Mucosa of rectum (tissue), 2 donors: ENCODE measurements around the gene RSU1.
"Not testable (repeated sequence)": the region's sequence is repeated elsewhere in the genome, so short reads cannot be mapped to it uniquely, and the experiment has no call there.

Experiments
- H3K27ac ChIP-seq, 2 donors: one replicate each; pipeline ENCODE4 v1.7.0; 2013; ENCODE audit warnings: inconsistent platforms in 2 of 2, low read depth in 2 of 2, low read length in 2 of 2
- H3K27me3 ChIP-seq, 2 donors: one replicate each; pipeline ENCODE4 v1.7.0; 2013; ENCODE audit warnings: low read length in 2 of 2; ENCODE audit not compliant: control insufficient read depth in 2 of 2, insufficient read depth in 2 of 2
- H3K36me3 ChIP-seq, 2 donors: one replicate each; pipeline ENCODE4 v1.7.0; 2013; ENCODE audit warnings: low read length in 2 of 2; ENCODE audit not compliant: control insufficient read depth in 2 of 2, insufficient read depth in 2 of 2
- H3K4me1 ChIP-seq, 2 donors: one replicate each; pipeline ENCODE4 v1.7.0; 2013; ENCODE audit warnings: low read length in 2 of 2, mild to moderate bottlenecking in 1 of 2; ENCODE audit not compliant: control insufficient read depth in 2 of 2, insufficient read depth in 2 of 2
- H3K4me3 ChIP-seq, 2 donors: one replicate each; pipeline ENCODE4 v1.7.0; 2013; ENCODE audit warnings: low read length in 2 of 2
- H3K9ac ChIP-seq, 2 donors: one replicate each; pipeline ENCODE4 v1.7.0; 2013; ENCODE audit warnings: low read length in 2 of 2, low read depth in 1 of 2, mild to moderate bottlenecking in 1 of 2
- H3K9me3 ChIP-seq, 2 donors: one replicate each; pipeline ENCODE4 v1.7.0; 2013; ENCODE audit warnings: low read length in 2 of 2; ENCODE audit not compliant: control insufficient read depth in 2 of 2
- donor health status: healthy.
- donor health status: Normal muscosa, but diverticular disease.

RSU1 gene

DNA sequence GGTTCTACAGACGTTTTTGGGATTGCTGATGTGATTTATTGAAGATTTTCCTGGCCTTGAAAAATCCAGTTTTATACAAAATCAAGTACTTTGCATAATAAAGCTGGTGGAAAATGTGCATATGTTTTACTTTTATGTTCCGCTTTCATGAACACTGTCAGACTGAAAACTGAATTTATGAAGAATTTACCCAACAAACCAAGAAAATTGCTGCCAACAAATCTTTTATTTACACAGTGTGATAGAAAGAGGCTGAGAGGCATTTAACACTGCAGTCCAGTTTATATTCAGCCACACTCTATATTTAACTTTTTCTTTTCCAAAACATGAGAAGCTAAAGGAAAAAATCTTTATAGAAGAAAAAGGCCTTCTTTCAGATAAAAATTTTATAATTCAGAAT lies 35.4 kb upstream of the RSU1 start:
- Histone ChIP-seq H3K27ac (no peak overlapping the region), H3K4me3 (no peak overlapping the region), H3K27me3 (no peaks in the 10 kb centered on the region), H3K9me3 (no peaks in the 10 kb centered on the region), H3K9ac (no peak overlapping the region), H3K36me3 (no peaks in the 10 kb centered on the region), H3K4me1 (no peaks in the 10 kb centered on the region)

GRCh38 chr10:16848562-16849154 lies 31.4 kb upstream of the RSU1 start:
- H3K9me3 ChIP-seq: no peaks in the 10 kb centered on the region
- H3K27me3 ChIP-seq: no peaks in the 10 kb centered on the region
- H3K9ac ChIP-seq: no peak overlapping the region
- H3K36me3 ChIP-seq: no peaks in the 10 kb centered on the region
- H3K27ac ChIP-seq: no peak overlapping the region
- no peaks in the 10 kb centered on the region for H3K4me1 ChIP-seq
- no peak overlapping the region for H3K4me3 ChIP-seq

GRCh38 chr10:16847644-16848043 lies 30.4 kb upstream of the RSU1 start:
- no peaks in the 10 kb centered on the region for H3K4me1 ChIP-seq
- no peaks in the 10 kb centered on the region for H3K27me3 ChIP-seq
- H3K9ac ChIP-seq: no peak overlapping the region
- no peak overlapping the region for H3K27ac ChIP-seq
- no peaks in the 10 kb centered on the region for H3K36me3 ChIP-seq
- no peaks in the 10 kb centered on the region for H3K9me3 ChIP-seq
- no peak overlapping the region for H3K4me3 ChIP-seq

DNA sequence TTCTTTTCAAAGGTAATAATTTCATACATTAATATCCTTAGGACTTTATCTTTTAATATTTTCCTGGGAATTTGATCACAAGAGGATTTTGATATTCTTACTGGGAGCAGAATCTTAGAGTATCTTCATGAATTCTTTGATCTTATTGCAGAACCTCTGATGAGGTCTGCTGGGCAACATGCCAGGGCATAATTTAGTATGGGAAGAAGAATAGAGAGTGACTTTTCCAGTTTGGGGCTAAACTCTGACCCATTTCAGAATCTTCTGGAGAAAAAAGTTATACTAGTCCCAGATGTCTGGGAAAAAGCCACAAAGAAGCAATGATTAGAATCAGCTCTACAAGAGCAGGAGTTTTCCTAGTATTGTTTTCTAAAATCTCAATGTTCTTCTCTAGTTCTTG lies 28.0 kb upstream of the RSU1 start:
- no peak overlapping the region for H3K4me3 ChIP-seq
- no peaks in the 10 kb centered on the region for H3K36me3 ChIP-seq
- H3K4me1 ChIP-seq: no peaks in the 10 kb centered on the region
- H3K27ac ChIP-seq: no peak overlapping the region
- H3K9me3 ChIP-seq: no peaks in the 10 kb centered on the region
- no peaks in the 10 kb centered on the region for H3K27me3 ChIP-seq
- H3K9ac ChIP-seq: no peak overlapping the region

- Histone ChIP-seq H3K27me3 (no peaks in the 10 kb centered on the region), H3K36me3 (no peaks in the 10 kb centered on the region), H3K9ac (no peak overlapping the region), H3K4me1 (no peaks in the 10 kb centered on the region), H3K4me3 (no peak overlapping the region), H3K9me3 (no peaks in the 10 kb centered on the region), H3K27ac (no peak overlapping the region)
These were observed 26.1 kb upstream of the RSU1 start for GRCh38 chr10:16843252-16843870.

DNA sequence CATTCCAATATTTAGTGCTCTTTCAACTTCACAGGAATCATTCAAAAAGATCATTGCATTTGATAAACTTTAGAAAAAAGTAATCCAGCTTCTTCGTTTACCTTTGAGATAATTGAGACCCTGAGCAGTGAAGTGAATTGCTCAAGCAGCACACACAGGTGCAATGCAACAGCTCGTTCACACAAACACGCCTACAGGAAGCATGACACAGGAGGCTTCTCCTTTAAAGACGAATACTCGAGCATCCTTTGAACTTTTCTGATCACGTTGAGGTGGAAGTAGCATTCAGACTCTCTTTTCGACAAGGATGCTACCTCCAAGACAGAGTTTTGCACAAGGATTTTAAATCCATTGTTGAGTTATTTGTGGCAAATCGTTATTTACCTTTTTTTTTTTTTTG lies 18.0 kb upstream of the RSU1 start:
- H3K9ac ChIP-seq: no peak overlapping the region
- no peaks in the 10 kb centered on the region for H3K27me3 ChIP-seq
- no peak overlapping the region for H3K27ac ChIP-seq
- H3K9me3 ChIP-seq: no peaks in the 10 kb centered on the region
- H3K36me3 ChIP-seq: no peaks in the 10 kb centered on the region
- no peak overlapping the region for H3K4me3 ChIP-seq
- peaks cover 11 to 14% of the 10 kb centered on the region in 2 donors for H3K4me1 ChIP-seq

GRCh38 chr10:16832351-16833080 lies 15.3 kb upstream of the RSU1 start:
- Histone ChIP-seq H3K27ac (peak overlapping the region; percentile 18 to 72), H3K27me3 (no peaks in the 10 kb centered on the region), H3K4me3 (peak overlapping the region in 1 of 2 donors; percentile 38), H3K9me3 (no peaks in the 10 kb centered on the region), H3K36me3 (no peaks in the 10 kb centered on the region), H3K4me1 (peaks cover 11 to 14% of the 10 kb centered on the region in 2 donors), H3K9ac (peak overlapping the region in 1 of 2 donors; percentile 49)

- Histone ChIP-seq H3K27ac (no peak overlapping the region), H3K9ac (no peak overlapping the region), H3K4me3 (no peak overlapping the region), H3K9me3 (no peaks in the 10 kb centered on the region), H3K36me3 (no peaks in the 10 kb centered on the region), H3K27me3 (no peaks in the 10 kb centered on the region), H3K4me1 (peaks cover 11 to 14% of the 10 kb centered on the region in 2 donors)
These were observed 11.5 kb upstream of the RSU1 start for GRCh38 chr10:16828701-16829175.

DNA sequence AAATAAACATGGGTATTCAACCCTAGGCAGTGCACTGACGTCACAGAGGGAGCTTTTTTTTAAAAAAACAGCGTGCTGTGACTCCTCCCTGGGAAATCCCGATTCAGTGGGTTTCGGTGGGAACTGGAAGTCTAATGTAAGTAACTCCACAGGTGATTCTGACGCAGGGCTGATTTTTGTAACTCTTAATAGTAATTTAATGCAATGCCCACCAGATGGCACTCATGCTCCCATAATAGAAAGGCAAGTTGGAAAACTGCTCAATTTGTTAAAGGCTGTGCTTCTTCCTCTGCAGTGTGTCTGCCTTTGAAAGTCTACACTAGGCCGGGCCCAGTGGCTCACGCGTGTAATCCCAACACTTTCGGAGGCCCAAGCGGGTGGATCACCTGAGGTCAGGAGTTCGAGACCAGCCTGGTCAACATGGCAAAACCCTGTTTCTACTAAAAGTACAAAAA lies 10.9 kb upstream of the RSU1 start:
- H3K4me3 ChIP-seq: no peak overlapping the region

DNA sequence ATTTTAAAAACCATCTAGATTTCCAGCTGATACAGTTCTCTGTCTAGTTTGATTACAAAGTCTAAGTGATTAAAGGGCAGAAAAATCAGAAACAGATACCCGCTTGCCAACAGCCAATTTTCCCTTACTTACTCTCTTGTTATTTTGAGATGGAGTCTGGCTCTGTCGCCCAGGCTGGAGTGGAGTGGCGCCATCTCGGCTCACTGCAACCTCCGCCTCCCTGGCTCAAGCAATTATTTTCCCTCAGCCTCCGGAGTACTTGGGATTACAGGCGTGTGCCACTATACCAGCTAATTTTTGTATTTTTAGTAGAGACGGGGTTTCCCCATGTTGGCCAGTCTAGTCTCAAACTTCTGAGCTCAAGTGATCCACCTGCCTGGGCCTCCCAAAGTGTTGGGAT lies 10.2 kb upstream of the RSU1 start:
- peaks cover 9 to 11% of the 10 kb centered on the region in 2 donors for H3K4me1 ChIP-seq
- H3K9ac ChIP-seq, H3K9me3 ChIP-seq, H3K27ac ChIP-seq, H3K36me3 ChIP-seq, H3K27me3 ChIP-seq, H3K4me3 ChIP-seq: not testable (repeated sequence)

More for the DNA sequence above, 10.9 kb upstream of the RSU1 start:
- Histone ChIP-seq H3K27ac (no peak overlapping the region), H3K9me3 (no peaks in the 10 kb centered on the region), H3K36me3 (no peaks in the 10 kb centered on the region), H3K9ac (no peak overlapping the region), H3K27me3 (no peaks in the 10 kb centered on the region), H3K4me1 (peaks cover 11 to 14% of the 10 kb centered on the region in 2 donors)
